NOMO-1 treated with DMSO at 0.1 percent for 48 hours (cell line): ENCODE measurements around the gene TBC1D24.
"Not testable (repeated sequence)": the region's sequence is repeated elsewhere in the genome, so short reads cannot be mapped to it uniquely, and the experiment has no call there.

ENCODE experiments used
- DNase-seq: peaks from one replicate; lab custom pipeline; 2025; ENCODE audit not compliant: unreplicated experiment; lab: John Stamatoyannopoulos, UW

The TBC1D24 gene

GRCh38 chr16:2529961-2530628 is 55.2 kb downstream of the TBC1D24 start:
- DNase-seq = no peak

GRCh38 chr16:2530629-2531318 is 55.8 kb downstream of the TBC1D24 start:
- DNase-seq = no peak

- DNase-seq = no peak
Observed at GRCh38 chr16:2531371-2531695, 56.4 kb downstream of the TBC1D24 start, which contains the start of gene CEMP1. Gene CEMP1, minus strand, starts transcription at chr16:2531408. Its CDS starts 335 bp downstream, at chr16:2531073.

GRCh38 chr16:2531696-2532493 is 57.0 kb downstream of the TBC1D24 start:
- DNase-seq = peak; percentile 96

GRCh38 chr16:2532494-2533141 is 57.7 kb downstream of the TBC1D24 start:
- DNase-seq = peak; percentile 40

GRCh38 chr16:2533142-2533755 is 58.3 kb downstream of the TBC1D24 start:
- not testable (repeated sequence) for DNase-seq

- DNase-seq = no peak
Observed at GRCh38 chr16:2533912-2534311, 59.0 kb downstream of the TBC1D24 start.

GRCh38 chr16:2534335-2534734 is 59.4 kb downstream of the TBC1D24 start:
- not testable (repeated sequence) for DNase-seq

GRCh38 chr16:2535625-2536013 is 60.7 kb downstream of the TBC1D24 start:
- DNase-seq = peak; percentile 37

GRCh38 chr16:2537451-2538379 is 62.8 kb downstream of the TBC1D24 start, which contains the start of gene PDPK1:
Gene PDPK1, plus strand, starts transcription at chr16:2538021. Its CDS starts 92 bp downstream, at chr16:2538113.
- peak; percentile 91 for DNase-seq

GRCh38 chr16:2539192-2539844 is 64.4 kb downstream of the TBC1D24 start:
- not testable (repeated sequence) for DNase-seq

GRCh38 chr16:2539845-2540458 is 65.0 kb downstream of the TBC1D24 start:
- peak; percentile 2 for DNase-seq

GRCh38 chr16:2540912-2541311 is 66.0 kb downstream of the TBC1D24 start:
- peak; percentile 71 for DNase-seq

- not testable (repeated sequence) for DNase-seq
Observed at GRCh38 chr16:2541409-2541808, 66.5 kb downstream of the TBC1D24 start.

- not testable (repeated sequence) for DNase-seq
Observed at GRCh38 chr16:2543771-2544170, 68.8 kb downstream of the TBC1D24 start.

- DNase-seq = not testable (repeated sequence)
Observed at GRCh38 chr16:2550283-2550878, 75.5 kb downstream of the TBC1D24 start.

- not testable (repeated sequence) for DNase-seq
Observed at GRCh38 chr16:2551420-2551889, 76.5 kb downstream of the TBC1D24 start.
